GM12878 (cell line): ENCODE data around the gene NSD2. TPM values are rescaled to one million over a fixed set of nuclear protein-coding genes. Genes with fewer than 3 reads are reported as not detected.

Experiments used
- ATAC-seq: fragments of 200-7000 bp; cut with Tn5 transposase; 3 replicates; pipeline ENCODE4 v1.9.1; 2020; ENCODE audit warnings: mild to moderate bottlenecking, moderate library complexity
- BruUV-seq: library from RNA; stranded (reverse); fragments of 400-500 nt; replicated peaks from 2 replicates; lab custom pipeline; 2021; lab: Mats Ljungman, UMichigan
- CTCF ChIA-PET: fragments of 300-600 bp; sonication (Branson Sonifier 250); formaldehyde crosslinking; extraction: SDS; loops from one replicate; lab custom pipeline; 2021; ENCODE audit warnings: inconsistent platforms; lab: Yijun Ruan, JAX
- POLR2A ChIA-PET: fragments of 350-600 bp; formaldehyde crosslinking; extraction: SDS; loops from one replicate; lab custom pipeline; 2021; ENCODE audit warnings: inconsistent platforms; lab: Charles Lee
- RAD21 ChIA-PET: fragments of 300-600 bp; sonication (Branson Sonifier 250); formaldehyde crosslinking; loops from one replicate; lab custom pipeline; 2023; ENCODE audit warnings: antibody characterized with exemption; ENCODE audit not compliant: unreplicated experiment; lab: Charles Lee
- SMC1A ChIA-PET: fragments of 300-600 bp; sonication (Branson Sonifier 250); formaldehyde crosslinking; loops from one replicate; lab custom pipeline; 2023; ENCODE audit not compliant: unreplicated experiment, uncharacterized antibody; lab: Charles Lee
- DNase-seq: peaks from one replicate; pipeline ENCODE4 v3.0.0-alpha.2; 2011; ENCODE audit warnings: low read depth, low spot score
- FAIRE-seq: peaks from 3 replicates; lab custom pipeline; 2011; peaks lifted over from hg19 to GRCh38; lab: Jason Lieb, UNC
- H2AFZ ChIP-seq: 2 replicates; pipeline ENCODE4 v1.6.0; 2011; ENCODE audit warnings: low read depth, low read length, control low read depth; ENCODE audit not compliant: control insufficient read depth
- H3K27ac ChIP-seq: 2 replicates; pipeline ENCODE4 v1.5.1; 2011; ENCODE audit warnings: control low read depth; ENCODE audit not compliant: control insufficient read depth, insufficient read depth
- H3K27me3 ChIP-seq, 2 experiments: replicated peaks in 1 of 2; 2 replicates each; pipeline versions ENCODE4 v1.6.0 to v1.6.1; 2011; ENCODE audit warnings: low read length in 1 of 2; ENCODE audit not compliant: control insufficient read depth in 2 of 2, insufficient read depth in 2 of 2
- H3K36me3 ChIP-seq, 2 experiments: 2 replicates each; pipeline ENCODE4 v1.5.1; 2011; ENCODE audit warnings: low read length in 1 of 2; ENCODE audit not compliant: control insufficient read depth in 2 of 2, insufficient read depth in 2 of 2
- H3K4me1 ChIP-seq: 2 replicates; pipeline ENCODE4 v1.6.1; 2011; ENCODE audit warnings: mild to moderate bottlenecking, low read length, moderate library complexity, mixed read lengths; ENCODE audit not compliant: control insufficient read depth, insufficient read depth
- H3K4me2 ChIP-seq: 2 replicates; pipeline ENCODE4 v1.6.0; 2011; ENCODE audit warnings: control low read depth; ENCODE audit not compliant: control insufficient read depth, insufficient read depth
- H3K4me3 ChIP-seq: fragments of 200-600 bp; sonication (generic); 2 replicates; pipeline ENCODE4 v1.5.1; 2016
- H3K79me2 ChIP-seq: 2 replicates; pipeline ENCODE4 v1.6.0; 2011; ENCODE audit warnings: low read length; ENCODE audit not compliant: control insufficient read depth, insufficient read depth
- H3K9ac ChIP-seq: 2 replicates; pipeline ENCODE4 v1.8.0; 2011; ENCODE audit warnings: low read length, control low read depth, mixed read lengths; ENCODE audit not compliant: control insufficient read depth, insufficient read depth
- H3K9me3 ChIP-seq: replicated peaks from 3 replicates; pipeline ENCODE4 v1.5.1; 2011; ENCODE audit warnings: mild to moderate bottlenecking, low read length; ENCODE audit not compliant: control insufficient read depth, insufficient read depth
- H4K20me1 ChIP-seq: 2 replicates; pipeline ENCODE4 v1.6.0; 2011; ENCODE audit not compliant: control insufficient read depth, insufficient read depth
- ATF3 ChIP-seq: IDR thresholded peaks from 2 replicates; pipeline ENCODE4 v1.6.1; 2011; ENCODE audit warnings: low read depth, mild to moderate bottlenecking, low read length, moderate library complexity, borderline replicate concordance; ENCODE audit errors: extremely low read depth
- E2F8 ChIP-seq: fragments of 450-650 bp; IDR thresholded peaks from 2 replicates; pipeline ENCODE4 v1.6.1; 2018; ENCODE audit warnings: mild to moderate bottlenecking, low read depth, moderate library complexity; ENCODE audit not compliant: partially characterized antibody
- EP300 ChIP-seq, 2 experiments: fragments of 150-350 bp in 1 of 2; IDR thresholded peaks; 2 replicates each; pipeline ENCODE4 v1.6.1; 2011 to 2012; ENCODE audit warnings: low read depth in 2 of 2, low read length in 2 of 2, borderline replicate concordance in 1 of 2, improper control_type of control experiment in 1 of 2, inconsistent platforms in 1 of 2; ENCODE audit not compliant: control insufficient read depth in 1 of 2
- IRF4 ChIP-seq: IDR thresholded peaks from 2 replicates; pipeline ENCODE4 v1.6.1; 2011; ENCODE audit warnings: low read depth, low read length
- IRF5 ChIP-seq: fragments of 450-650 bp; IDR thresholded peaks from 2 replicates; pipeline ENCODE4 v1.6.1; 2017; ENCODE audit warnings: borderline replicate concordance
- MXI1 ChIP-seq: fragments of 150-350 bp; IDR thresholded peaks from 2 replicates; pipeline ENCODE4 v1.6.1; 2011; ENCODE audit warnings: low read depth, mild to moderate bottlenecking, inconsistent platforms, low read length, improper control_type of control experiment
- MYC ChIP-seq: IDR thresholded peaks from 2 replicates; pipeline ENCODE4 v1.6.1; 2011; ENCODE audit warnings: mild to moderate bottlenecking, low read length, moderate library complexity, inconsistent platforms; ENCODE audit not compliant: insufficient read depth, insufficient replicate concordance, insufficient read length, severe bottlenecking
- NR2C2 ChIP-seq: IDR thresholded peaks from 2 replicates; pipeline ENCODE4 v1.6.1; 2011; ENCODE audit warnings: borderline replicate concordance, low read depth; ENCODE audit not compliant: control insufficient read depth, insufficient read length
- RCOR1 ChIP-seq: conservative IDR thresholded peaks from 2 replicates; pipeline ENCODE4 v1.6.1; 2012; ENCODE audit warnings: low read depth, low read length, improper control_type of control experiment
- STAT3 ChIP-seq: IDR thresholded peaks from 2 replicates; pipeline ENCODE4 v1.6.1; 2011; ENCODE audit warnings: low read depth, low read length, improper control_type of control experiment
- USF1 ChIP-seq: IDR thresholded peaks from 2 replicates; pipeline ENCODE4 v1.6.1; 2011; ENCODE audit warnings: borderline replicate concordance, low read depth, mild to moderate bottlenecking, moderate library complexity, mixed read lengths, low read length; ENCODE audit not compliant: insufficient read depth; ENCODE audit errors: extremely low read length
- YY1 ChIP-seq: IDR thresholded peaks from 2 replicates; pipeline ENCODE4 v1.6.1; 2011; ENCODE audit warnings: low read depth, mild to moderate bottlenecking, low read length
- WGBS: methylation state at CpG from one replicate; pipeline ENCODE4 v1.1.6; 2016; ENCODE audit warnings: low lambda C conversion rate; ENCODE audit not compliant: insufficient replicate concordance, insufficient coverage; ENCODE audit errors: missing lambda C conversion rate; 5-methylcytosine and 5-hydroxymethylcytosine counted together
- in situ Hi-C: fragments of 300-500 bp; cut with MboI; formaldehyde crosslinking; loops from 9 replicates; pipeline ENCODE4 v1.14.3; 2018; ENCODE audit warnings: mixed read lengths
- intact Hi-C: fragments of 100-400 bp; cut with micrococcal nuclease; formaldehyde crosslinking; loops from one replicate; pipeline ENCODE4 v1.14.2; 2022; ENCODE audit not compliant: unreplicated experiment
- polyA plus RNA-seq, 11 experiments: library from polyadenylated mRNA; depleted of rRNA in 4 of 11; unstranded in 6 of 11; stranded (reverse) in 5 of 11; fragments of >200 nt; fragmentation: Nextera tagmentation in 4 of 11; fragmentation: Illumina TruSeq in 1 of 11; extraction: Ambion mirVana in 4 of 11; extraction: Trizol in 1 of 11; gene quantifications; 1 replicate in 1 of 11; 2 replicates in 10 of 11; pipeline versions ENCODE4 v1.2.1 to v1.2.3, GENCODE V29; 2011 to 2016; ENCODE audit warnings: inconsistent platforms in 2 of 11, missing spikeins in 2 of 11, low read depth in 1 of 11
- total RNA-seq, 4 experiments: library from RNA; depleted of rRNA in 3 of 4; stranded (reverse); fragments of >200 nt in 3 of 4; fragmentation: Illumina TruSeq in 1 of 4; extraction: Trizol in 1 of 4; gene quantifications; 2 replicates each; pipeline versions ENCODE4 v1.2.1 to v1.2.3, GENCODE V29; 2013 to 2021

Gene NSD2
- total and polyA plus RNA-seq, 10 of the 15 experiments (the other 5 are each of a cell fraction or from before 2014, with no cell fraction given): 8.6 to 139 (median 67.2) TPM

GRCh38 chr4:1939664-1940509, 68.7 kb downstream of the NSD2 start:
- H3K4me2 ChIP-seq: no peak overlapping the region
- DNase-seq (no peak), ATAC-seq (no peak), FAIRE-seq (no peak)
- H3K27ac ChIP-seq: no peak overlapping the region
- RAD21 ChIA-PET: no interaction called here
- intact Hi-C loops: no loop called here
- SMC1A ChIA-PET: no interaction called here
- POLR2A ChIA-PET: no interaction called here
- H3K4me3 ChIP-seq: no peak overlapping the region
- H2AFZ ChIP-seq: no peak overlapping the region
- H3K4me1 ChIP-seq: no peaks in the 10 kb centered on the region
- BruUV-seq: no TSS peak
- in situ Hi-C loops: no loop called here
- WGBS: 97% methylated on average over 11 of the region's 11 CpGs
- TF ChIP-seq RCOR1 (no peak), MYC (no peak), IRF5 (no peak), STAT3 (no peak), E2F8 (no peak), USF1 (no peak), ATF3 (no peak), IRF4 (no peak), EP300 (IDR thresholded peaks at IDR 0.05; ENCODE audit: borderline replicate concordance in 1 of 2, control insufficient read depth in 1 of 2, low read depth in 2 of 2, low read length in 2 of 2) (no peak), YY1 (no peak), MXI1 (no peak), NR2C2 (no peak)
- no peak overlapping the region for H3K9ac ChIP-seq
- H3K27me3 ChIP-seq: no peaks in the 10 kb centered on the region
- no peaks in the 10 kb centered on the region for H3K9me3 ChIP-seq
- no peaks in the 10 kb centered on the region for H4K20me1 ChIP-seq
- H3K79me2 ChIP-seq: no peaks in the 10 kb centered on the region
- CTCF ChIA-PET: interaction anchor here (1.2 kb wide), 1 partner anchor 130 kb away, joined by 4 read pairs; no protein-coding TSS in a partner anchor
- peaks cover 23 to 38% of the 10 kb centered on the region in 2 experiments for H3K36me3 ChIP-seq
